Gastrocnemius medialis (tissue), 4 donors: ENCODE results near the gene PLPP2. TPM values are rescaled to one million over a fixed set of nuclear protein-coding genes. Genes with fewer than 3 reads are reported as not detected.
A peak's percentile ranks its signal among the peaks of the same experiment; 100 is the strongest.

Source experiments
- ATAC-seq, 2 donors: fragments of 150-250 bp; one replicate each; pipeline ENCODE4 v1.9.1; 2016
- DNase-seq, 2 donors: peaks; one replicate each; pipeline ENCODE4 v3.0.0-alpha.2; 2019
- H3K27ac ChIP-seq, 4 donors: fragments of 200-600 bp; sonication (generic); 1 replicate in 1 of 4; 2 replicates in 3 of 4; pipeline ENCODE4 v1.5.1; 2016 to 2018; ENCODE audit warnings: mild to moderate bottlenecking in 2 of 4, moderate library complexity in 1 of 4
- H3K27me3 ChIP-seq, 3 donors: fragments of 200-600 bp; sonication (generic) in 2 of 3; 1 replicate in 1 of 3; 2 replicates in 2 of 3; pipeline versions ENCODE4 v1.5.1 to v1.6.0; 2016 to 2019; ENCODE audit warnings: mild to moderate bottlenecking in 1 of 3, moderate library complexity in 1 of 3
- H3K36me3 ChIP-seq, 2 donors: fragments of 200-600 bp; sonication (generic) in 1 of 2; one replicate each; pipeline ENCODE4 v1.5.1; 2017 to 2018
- H3K4me1 ChIP-seq, 2 donors: fragments of 200-600 bp; sonication (generic) in 1 of 2; one replicate each; pipeline ENCODE4 v1.5.1; 2016 to 2017; ENCODE audit warnings: mild to moderate bottlenecking in 2 of 2
- H3K4me3 ChIP-seq, 4 donors: fragments of 200-600 bp; sonication (generic) in 3 of 4; 1 replicate in 1 of 4; 2 replicates in 3 of 4; pipeline ENCODE4 v1.5.1; 2016 to 2019; ENCODE audit warnings: mild to moderate bottlenecking in 2 of 4
- H3K9me3 ChIP-seq, 3 donors: fragments of 200-600 bp; sonication (generic) in 2 of 3; 1 replicate in 1 of 3; 2 replicates in 2 of 3; pipeline ENCODE4 v1.5.1; 2016 to 2019
- POLR2A ChIP-seq, 2 donors: fragments of 450-650 bp; IDR thresholded peaks; one replicate each; pipeline ENCODE4 v1.6.1; 2017; ENCODE audit warnings: antibody characterized with exemption in 2 of 2, mild to moderate bottlenecking in 2 of 2, moderate library complexity in 2 of 2
- in situ Hi-C, 4 donors: fragments of 200-750 bp; cut with MboI; loops; one replicate each; pipeline versions ENCODE4 v1.15.0 to v1.8.0; 2017; ENCODE audit warnings: low sequenced_read_pairs in 4 of 4
- intact Hi-C: fragments of 100-400 bp; cut with DNase I; formaldehyde crosslinking; loops from one replicate; pipeline ENCODE4 v1.15.1; 2023; ENCODE audit warnings: low total_unique reads
- total RNA-seq, 4 donors: library from RNA; depleted of rRNA; stranded (reverse); fragments of >200 nt; gene quantifications; one replicate each; pipeline versions ENCODE4 v1.1.0 to v1.2.3, GENCODE V29; 2016
- TF ChIP-seq, protein P1 (sequence below), 5 experiments: fragments of 450-650 bp in 3 of 5; fragments of 200-600 bp in 2 of 5; sonication (generic) in 2 of 5; IDR thresholded peaks in 4 of 5; conservative IDR thresholded peaks in 1 of 5; 1 replicate in 4 of 5; 2 replicates in 1 of 5; pipeline ENCODE4 v1.5.1; 2016 to 2019; ENCODE audit warnings: antibody characterized with exemption in 5 of 5, mild to moderate bottlenecking in 3 of 5, moderate library complexity in 3 of 5

Gene PLPP2
- total RNA-seq: 1 to 10 TPM in 1 of 4 donors, under 1 TPM in 2, not detected in 1; 0.64 to 1.2 (median 0.92) TPM

DNA sequence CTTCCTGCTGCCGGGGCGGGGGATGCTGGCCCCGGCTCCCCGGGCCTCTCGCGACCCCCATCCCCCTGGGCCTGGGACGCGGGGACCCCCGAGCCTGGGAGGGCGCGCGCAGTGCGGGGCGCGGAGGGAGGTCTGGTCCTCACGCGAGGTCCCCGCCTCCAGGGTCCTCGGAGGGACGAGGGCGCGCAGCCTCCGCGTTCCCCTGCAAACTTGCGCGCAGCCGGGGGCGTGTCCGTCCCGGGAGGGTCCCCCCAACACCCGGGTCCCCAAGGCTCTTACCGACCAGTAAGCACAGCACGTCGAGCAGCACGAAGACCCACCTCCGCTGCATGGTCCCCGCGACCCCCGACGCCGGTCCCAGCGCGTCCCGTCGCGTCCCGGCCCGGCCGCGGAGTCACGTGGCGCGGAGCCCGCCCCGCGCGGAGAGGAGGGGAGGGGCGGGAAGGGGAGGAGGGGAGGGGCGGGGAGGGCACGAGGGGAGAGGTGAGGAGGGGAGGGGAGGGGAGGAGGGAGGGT, at the start of gene PLPP2:
Gene PLPP2, minus strand, starts transcription at position 398 of the 516 bp plus-strand sequence. Its CDS starts 67 bp downstream, at position 331.
- DNase-seq (no peak), ATAC-seq (no peak)
- peaks cover 44 to 61% (median 56%) of the 10 kb centered on the region in 3 donors for H3K27me3 ChIP-seq
- peaks cover 0 to 8% of the 10 kb centered on the region in 2 donors for H3K4me1 ChIP-seq
- in situ Hi-C loops: no loop called here
- intact Hi-C loops: no loop called here
- TF ChIP-seq POLR2A (IDR thresholded peaks at IDR 0.05): no peak
- TF ChIP-seq, protein P1, sequence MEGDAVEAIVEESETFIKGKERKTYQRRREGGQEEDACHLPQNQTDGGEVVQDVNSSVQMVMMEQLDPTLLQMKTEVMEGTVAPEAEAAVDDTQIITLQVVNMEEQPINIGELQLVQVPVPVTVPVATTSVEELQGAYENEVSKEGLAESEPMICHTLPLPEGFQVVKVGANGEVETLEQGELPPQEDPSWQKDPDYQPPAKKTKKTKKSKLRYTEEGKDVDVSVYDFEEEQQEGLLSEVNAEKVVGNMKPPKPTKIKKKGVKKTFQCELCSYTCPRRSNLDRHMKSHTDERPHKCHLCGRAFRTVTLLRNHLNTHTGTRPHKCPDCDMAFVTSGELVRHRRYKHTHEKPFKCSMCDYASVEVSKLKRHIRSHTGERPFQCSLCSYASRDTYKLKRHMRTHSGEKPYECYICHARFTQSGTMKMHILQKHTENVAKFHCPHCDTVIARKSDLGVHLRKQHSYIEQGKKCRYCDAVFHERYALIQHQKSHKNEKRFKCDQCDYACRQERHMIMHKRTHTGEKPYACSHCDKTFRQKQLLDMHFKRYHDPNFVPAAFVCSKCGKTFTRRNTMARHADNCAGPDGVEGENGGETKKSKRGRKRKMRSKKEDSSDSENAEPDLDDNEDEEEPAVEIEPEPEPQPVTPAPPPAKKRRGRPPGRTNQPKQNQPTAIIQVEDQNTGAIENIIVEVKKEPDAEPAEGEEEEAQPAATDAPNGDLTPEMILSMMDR (IDR thresholded peaks at IDR 0.05 in 4 of 5, conservative IDR thresholded peaks at IDR 0.05 in 1 of 5): no peak
- peak within 1 kb of the TSS in 3 of 4 donors; percentile 18 to 32 (median 19) for H3K4me3 ChIP-seq
- H3K27ac ChIP-seq: no peak within 1 kb of the TSS
- H3K36me3 ChIP-seq: no peaks in the 10 kb centered on the region
- H3K9me3 ChIP-seq: no peaks in the 10 kb centered on the region

DNA sequence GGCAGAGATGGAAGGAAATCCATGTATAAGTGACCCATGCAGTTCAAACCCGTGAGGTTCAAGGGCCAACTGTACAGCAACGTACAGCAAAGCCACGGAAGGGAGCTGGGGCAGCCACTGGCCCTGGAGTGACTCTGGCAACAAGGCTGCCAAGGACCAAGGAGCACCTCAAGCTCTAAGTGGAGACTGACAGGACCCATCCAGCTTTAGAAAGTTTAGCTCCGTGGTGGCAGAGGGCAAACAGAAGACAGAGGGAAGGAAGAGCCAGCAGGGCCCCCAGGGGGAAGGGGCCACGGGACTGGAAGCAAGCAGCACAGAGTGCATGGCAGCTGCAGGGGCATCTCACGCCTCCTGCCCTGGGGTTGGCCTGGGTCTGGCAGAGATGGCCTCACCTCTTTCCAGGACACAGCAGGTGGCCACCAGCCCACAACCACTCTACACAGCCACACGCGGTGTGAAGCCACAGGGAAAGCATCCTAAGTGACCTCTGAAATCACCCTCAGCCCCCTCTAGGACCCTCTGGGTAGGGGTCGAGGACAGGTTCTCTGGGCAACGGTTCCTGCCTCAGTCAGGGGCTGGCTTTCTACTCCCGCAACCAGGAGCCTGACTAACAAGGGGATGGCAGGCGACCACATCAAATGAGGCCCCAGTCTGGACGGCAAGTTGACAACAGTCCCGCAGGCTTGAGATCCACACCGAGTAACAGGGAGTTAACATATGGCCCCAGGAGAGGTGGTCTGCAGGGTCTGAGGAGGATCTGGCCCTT, 49.6 kb upstream of the PLPP2 start:
- Histone ChIP-seq H3K4me1 (peaks cover 33 to 34% of the 10 kb centered on the region in 2 donors), H3K36me3 (no peaks in the 10 kb centered on the region), H3K4me3 (peak overlapping the region in 3 of 4 donors; percentile 24 to 29 (median 25)), H3K27ac (peak overlapping the region; percentile 27 to 80 (median 68)), H3K9me3 (no peaks in the 10 kb centered on the region), H3K27me3 (no peaks in the 10 kb centered on the region)
- in situ Hi-C loops: no loop called here
- ATAC-seq (no peak), DNase-seq (no peak)
- TF ChIP-seq, protein P1 (IDR thresholded peaks at IDR 0.05 in 4 of 5, conservative IDR thresholded peaks at IDR 0.05 in 1 of 5): no peak
- no peak for TF ChIP-seq POLR2A (IDR thresholded peaks at IDR 0.05)
- intact Hi-C loops: no loop called here

DNA sequence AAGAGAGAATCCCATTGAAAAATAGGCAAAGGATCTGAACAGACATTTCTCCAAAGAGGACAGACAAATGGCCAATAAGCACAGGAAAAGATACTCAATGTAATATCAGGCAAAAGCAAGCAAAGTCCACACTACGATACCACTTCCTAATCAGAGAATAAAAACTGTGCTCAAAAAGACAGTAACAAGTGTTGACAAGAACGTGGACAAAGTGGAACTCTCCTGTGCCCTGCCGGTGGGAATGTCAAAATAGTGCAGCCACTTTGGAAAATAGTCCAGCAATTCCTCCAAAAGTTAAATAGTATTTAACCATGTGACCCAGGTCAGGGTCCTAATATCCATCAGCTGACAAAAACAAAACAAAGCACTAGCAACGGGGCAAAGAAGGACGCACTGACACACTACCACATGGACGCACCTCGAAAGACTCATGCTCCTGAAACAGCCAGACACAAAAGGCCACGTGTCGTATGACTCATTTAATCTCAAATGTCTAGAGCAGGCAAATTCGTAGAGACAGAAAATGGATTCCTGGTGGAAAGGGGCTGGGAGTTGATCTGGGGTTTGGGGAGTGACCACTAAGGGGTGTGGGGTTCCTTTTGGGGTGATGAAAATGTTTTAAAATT, 48.2 kb upstream of the PLPP2 start:
- intact Hi-C loops: no loop called here
- no peak for TF ChIP-seq POLR2A (IDR thresholded peaks at IDR 0.05)
- TF ChIP-seq, protein P1 (IDR thresholded peaks at IDR 0.05 in 4 of 5, conservative IDR thresholded peaks at IDR 0.05 in 1 of 5): no peak
- Histone ChIP-seq H3K27me3 (no peaks in the 10 kb centered on the region), H3K9me3 (no peaks in the 10 kb centered on the region), H3K4me3 (no peak overlapping the region), H3K36me3 (peaks cover 0 to under 1% of the 10 kb centered on the region in 2 donors), H3K4me1 (peaks cover 29 to 33% of the 10 kb centered on the region in 2 donors), H3K27ac (no peak overlapping the region)
- ATAC-seq (no peak), DNase-seq (no peak)
- in situ Hi-C loops: no loop called here

DNA sequence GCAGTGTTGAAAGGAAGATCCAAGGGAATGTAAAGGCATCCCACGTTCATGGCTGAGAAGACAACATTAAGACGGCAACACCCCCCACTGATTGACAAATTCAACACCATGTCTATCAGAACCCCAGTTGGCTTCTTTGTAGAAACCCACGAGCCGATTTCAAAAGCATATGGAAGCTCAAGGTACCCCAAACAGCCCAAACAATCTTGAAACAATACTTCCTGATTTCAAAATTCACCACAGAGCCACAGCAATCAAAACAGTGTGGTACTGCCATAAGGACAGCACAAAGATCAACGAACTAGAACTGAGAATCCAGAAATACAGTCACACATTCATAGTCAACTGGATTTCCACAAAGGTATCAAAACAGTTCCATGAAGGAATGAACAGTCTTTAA, 47.2 kb upstream of the PLPP2 start:
- Histone ChIP-seq H3K4me3 (no peak overlapping the region), H3K27ac (no peak overlapping the region), H3K4me1 (peaks cover 25 to 28% of the 10 kb centered on the region in 2 donors), H3K9me3 (no peaks in the 10 kb centered on the region), H3K27me3 (no peaks in the 10 kb centered on the region), H3K36me3 (peaks cover 0 to 7% of the 10 kb centered on the region in 2 donors)
- ATAC-seq (no peak), DNase-seq (no peak)
- in situ Hi-C loops: no loop called here
- intact Hi-C loops: no loop called here
- no peak for TF ChIP-seq POLR2A (IDR thresholded peaks at IDR 0.05)

DNA sequence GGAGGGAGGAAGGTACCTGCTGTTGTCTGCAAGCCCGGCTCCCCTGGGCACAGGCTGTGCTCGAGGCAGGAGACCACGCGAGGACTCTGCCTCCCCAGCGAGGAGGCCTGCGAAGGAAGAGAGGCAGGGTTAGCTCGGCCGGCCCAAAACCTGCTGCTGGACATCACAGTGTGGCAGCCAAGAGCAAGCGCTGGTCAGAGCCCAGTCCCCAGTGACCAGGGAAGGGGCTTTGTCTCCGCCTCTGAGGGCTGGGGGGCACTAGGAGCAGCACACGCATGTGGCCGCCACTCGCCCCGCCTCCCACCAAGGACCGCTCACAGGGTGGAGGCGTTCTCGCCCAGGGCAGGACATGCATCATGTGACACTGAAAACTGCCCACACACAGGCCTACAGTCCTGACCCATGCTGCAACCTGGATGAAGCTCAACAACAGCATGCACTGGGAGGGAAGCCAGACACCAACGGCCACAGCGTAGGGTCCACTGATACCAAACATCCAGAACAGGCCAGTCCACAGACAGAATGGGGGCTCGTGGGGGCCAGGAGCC, 44.9 kb upstream of the PLPP2 start:
- ATAC-seq (no peak), DNase-seq (no peak)
- intact Hi-C loops: no loop called here
- H3K27me3 ChIP-seq: no peaks in the 10 kb centered on the region
- H3K9me3 ChIP-seq: no peaks in the 10 kb centered on the region
- no peak overlapping the region for H3K27ac ChIP-seq
- H3K36me3 ChIP-seq: peaks cover 0 to 7% of the 10 kb centered on the region in 2 donors
- in situ Hi-C loops: no loop called here
- no peak for TF ChIP-seq POLR2A (IDR thresholded peaks at IDR 0.05)
- TF ChIP-seq, protein P1 (IDR thresholded peaks at IDR 0.05 in 4 of 5, conservative IDR thresholded peaks at IDR 0.05 in 1 of 5): no peak
- peaks cover 6 to 9% of the 10 kb centered on the region in 2 donors for H3K4me1 ChIP-seq
- no peak overlapping the region for H3K4me3 ChIP-seq
